GM19193 (cell line): ENCODE measurements around the gene TTLL11.

ENCODE experiments used
- POLR2A ChIP-seq: IDR thresholded peaks from 4 replicates; pipeline ENCODE4 v1.6.1; 2011; ENCODE audit not compliant: insufficient read depth, insufficient read length; ENCODE audit errors: extremely low read depth

Gene TTLL11, protein sequence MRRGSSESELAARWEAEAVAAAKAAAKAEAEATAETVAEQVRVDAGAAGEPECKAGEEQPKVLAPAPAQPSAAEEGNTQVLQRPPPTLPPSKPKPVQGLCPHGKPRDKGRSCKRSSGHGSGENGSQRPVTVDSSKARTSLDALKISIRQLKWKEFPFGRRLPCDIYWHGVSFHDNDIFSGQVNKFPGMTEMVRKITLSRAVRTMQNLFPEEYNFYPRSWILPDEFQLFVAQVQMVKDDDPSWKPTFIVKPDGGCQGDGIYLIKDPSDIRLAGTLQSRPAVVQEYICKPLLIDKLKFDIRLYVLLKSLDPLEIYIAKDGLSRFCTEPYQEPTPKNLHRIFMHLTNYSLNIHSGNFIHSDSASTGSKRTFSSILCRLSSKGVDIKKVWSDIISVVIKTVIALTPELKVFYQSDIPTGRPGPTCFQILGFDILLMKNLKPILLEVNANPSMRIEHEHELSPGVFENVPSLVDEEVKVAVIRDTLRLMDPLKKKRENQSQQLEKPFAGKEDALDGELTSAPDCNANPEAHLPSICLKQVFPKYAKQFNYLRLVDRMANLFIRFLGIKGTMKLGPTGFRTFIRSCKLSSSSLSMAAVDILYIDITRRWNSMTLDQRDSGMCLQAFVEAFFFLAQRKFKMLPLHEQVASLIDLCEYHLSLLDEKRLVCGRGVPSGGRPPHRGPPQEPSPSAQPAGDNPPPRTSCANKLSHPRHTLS

DNA sequence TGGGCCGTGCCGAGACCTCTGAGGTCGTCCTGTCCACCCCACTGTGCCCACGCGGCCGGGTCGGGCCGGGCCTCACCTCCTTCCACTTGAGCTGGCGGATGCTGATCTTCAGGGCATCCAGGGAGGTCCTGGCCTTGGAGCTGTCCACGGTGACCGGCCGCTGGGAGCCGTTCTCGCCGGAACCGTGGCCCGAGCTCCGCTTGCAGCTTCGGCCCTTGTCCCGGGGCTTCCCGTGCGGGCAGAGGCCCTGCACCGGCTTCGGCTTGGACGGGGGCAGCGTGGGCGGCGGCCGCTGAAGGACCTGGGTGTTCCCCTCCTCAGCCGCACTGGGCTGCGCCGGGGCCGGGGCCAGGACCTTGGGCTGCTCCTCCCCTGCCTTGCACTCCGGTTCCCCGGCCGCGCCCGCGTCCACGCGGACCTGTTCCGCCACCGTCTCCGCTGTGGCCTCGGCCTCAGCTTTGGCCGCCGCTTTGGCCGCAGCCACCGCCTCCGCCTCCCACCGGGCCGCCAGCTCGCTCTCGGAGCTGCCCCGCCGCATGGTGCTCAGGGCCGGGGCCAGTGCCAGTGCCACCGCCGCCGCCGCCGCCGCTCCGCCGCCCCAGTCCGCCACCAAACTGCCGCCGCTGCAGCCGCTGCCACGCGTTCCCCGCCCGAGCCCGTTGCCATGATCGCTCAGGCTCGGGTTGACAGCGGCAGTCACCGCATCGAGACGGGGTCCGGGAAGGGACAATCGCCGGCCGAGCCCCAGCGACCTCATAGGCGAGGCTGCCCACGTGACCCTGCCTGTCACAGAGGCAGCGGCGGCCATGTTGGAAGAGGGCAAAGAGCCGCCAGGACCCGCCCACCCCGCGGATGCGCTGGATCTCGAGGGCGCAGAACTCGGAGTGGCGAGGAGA is at the start of gene TTLL11:
TTLL11 (minus strand) TSS at position 698 of the 896 bp plus-strand sequence; CDS start at position 538, 160 bp downstream.
- TF ChIP-seq POLR2A = peak; percentile 52

DNA sequence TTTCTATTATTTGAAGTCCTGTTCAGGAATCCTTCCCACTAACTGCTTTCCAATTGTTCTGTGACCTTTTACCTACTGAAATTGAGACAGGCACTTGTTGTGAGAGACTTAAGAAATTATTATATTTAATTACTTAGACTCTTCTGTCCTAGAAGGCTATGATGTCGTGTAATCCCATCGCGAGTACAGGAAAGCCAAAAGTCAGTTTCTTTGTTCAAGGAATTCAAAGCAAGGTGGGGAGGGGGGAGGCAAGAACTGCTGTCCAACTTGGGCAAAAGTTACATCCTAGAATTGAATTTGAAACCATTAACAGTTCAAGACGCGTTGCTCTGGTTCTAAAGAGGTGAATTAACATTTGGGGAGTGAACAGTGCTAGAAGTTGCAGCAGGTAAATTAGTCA is 48.6 kb upstream of the TTLL11 start:
- no peak for TF ChIP-seq POLR2A

DNA sequence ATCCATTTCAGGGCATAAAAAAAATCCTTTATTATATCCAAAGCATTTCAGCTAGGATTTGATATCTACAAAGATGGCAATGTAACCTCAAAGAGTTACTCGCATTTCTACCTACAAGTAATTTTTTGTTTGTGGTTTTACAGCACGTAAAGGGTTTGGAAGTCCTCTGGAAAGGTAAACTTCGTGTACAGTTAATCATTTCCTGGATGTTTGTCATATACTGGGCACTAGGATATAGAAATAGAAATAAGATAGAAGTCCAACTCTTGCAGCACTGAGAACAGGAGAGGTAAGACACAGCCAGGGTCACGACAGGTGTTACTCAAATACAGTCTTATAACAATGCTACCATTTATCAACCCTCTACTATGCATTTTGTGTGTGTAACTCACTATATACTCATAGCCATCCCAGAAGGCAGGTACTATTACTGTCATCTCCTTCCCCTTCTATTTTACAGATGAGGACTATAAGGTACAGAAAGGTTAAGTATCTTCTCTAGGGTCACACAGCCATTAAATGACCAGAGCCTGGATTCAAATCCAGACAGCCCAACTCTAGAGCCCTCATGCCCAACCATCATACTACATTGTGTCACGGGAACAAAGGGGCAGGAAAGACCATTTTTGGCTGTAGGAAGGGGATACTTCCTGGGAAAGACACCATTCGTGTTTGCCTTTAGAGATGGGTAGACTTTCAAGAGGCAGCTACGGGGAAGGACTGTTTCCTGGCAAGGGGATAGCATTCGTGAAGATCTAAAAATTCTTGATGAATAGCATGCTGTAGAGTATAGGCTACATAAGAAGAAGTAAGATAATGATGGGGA is 47.5 kb upstream of the TTLL11 start:
- no peak for TF ChIP-seq POLR2A

DNA sequence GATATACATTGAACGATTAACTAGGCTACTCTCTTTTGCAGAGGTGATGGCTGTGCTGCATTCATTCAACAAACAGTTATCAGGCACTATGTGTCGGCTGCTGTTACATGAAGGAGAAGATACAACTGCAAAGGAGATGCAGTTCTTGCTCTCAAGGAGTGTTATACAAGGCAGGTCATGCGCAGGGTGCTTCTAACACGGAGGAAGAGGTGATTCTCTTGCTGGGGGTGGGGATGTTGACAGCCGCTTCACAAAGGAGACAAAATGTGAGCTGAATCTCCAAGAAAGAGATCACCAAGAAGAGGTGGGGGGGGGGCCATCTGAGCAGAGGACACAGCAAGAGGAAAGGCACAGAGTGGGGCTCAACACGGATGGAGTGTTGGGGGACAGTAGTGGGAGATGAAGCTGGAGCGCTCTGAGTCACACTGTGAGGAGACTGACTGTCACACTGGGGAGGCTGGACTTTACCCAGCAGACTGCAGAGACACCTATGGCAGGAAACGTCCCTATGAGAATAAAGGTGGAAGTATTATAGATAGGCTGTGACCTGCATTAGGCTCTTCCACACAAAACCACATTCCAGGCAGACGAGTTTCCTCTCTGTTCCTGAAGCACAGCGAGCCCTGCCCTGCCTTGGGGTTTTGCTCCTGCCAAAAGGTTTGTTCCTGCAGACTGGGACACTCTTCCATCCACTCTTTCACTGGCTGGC is 45.6 kb upstream of the TTLL11 start:
- TF ChIP-seq POLR2A = no peak

DNA sequence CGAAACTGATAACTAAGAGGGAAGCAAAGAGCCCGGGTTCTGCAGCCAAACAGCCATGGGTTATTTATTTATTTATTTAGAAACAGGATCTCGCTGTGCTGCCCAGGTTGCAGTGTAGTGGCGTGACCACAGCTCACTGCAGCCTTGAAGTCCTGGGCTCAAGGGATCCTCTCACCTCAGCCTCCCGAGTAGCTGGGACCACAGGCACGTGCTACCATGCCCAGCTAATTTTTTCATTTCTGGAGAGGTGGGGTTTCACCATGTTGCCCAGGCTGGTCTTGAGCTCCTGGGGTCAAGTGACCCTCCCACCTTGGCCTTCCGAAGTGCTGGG is 42.4 kb upstream of the TTLL11 start:
- TF ChIP-seq POLR2A = no peak

DNA sequence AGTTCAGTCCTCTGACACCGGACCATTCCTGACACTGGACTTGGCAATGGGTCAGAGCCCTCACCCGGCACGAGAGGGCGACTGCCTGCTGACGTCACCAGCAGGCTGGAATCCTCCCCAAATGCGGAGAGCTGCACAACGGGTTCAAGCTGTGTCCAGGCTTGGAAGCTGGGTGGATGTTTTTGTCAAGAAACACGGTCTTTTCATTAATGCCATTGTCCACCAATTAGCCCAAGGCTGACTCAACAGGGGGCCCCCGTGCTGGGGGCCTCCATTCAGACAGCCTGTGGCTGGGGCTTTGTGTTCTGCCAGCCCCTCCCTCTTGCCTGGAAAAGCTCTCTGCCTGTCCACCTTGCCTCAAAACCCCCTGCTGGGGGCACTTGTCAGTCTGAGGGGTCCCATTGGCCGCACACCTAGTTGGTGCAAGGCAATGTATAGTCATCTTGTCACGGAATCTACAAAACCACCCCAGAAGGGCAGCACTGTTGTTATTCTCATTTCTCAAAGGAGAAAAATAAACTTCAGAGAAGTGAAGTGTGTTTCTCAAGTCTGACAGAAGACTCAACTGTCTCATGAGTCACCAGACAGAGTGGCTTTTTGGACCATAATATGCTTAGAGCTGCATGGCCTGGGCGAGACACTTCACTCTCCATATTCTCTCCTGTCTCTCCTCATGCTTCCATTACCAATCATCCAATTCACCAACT is 41.9 kb upstream of the TTLL11 start:
- TF ChIP-seq POLR2A = no peak

DNA sequence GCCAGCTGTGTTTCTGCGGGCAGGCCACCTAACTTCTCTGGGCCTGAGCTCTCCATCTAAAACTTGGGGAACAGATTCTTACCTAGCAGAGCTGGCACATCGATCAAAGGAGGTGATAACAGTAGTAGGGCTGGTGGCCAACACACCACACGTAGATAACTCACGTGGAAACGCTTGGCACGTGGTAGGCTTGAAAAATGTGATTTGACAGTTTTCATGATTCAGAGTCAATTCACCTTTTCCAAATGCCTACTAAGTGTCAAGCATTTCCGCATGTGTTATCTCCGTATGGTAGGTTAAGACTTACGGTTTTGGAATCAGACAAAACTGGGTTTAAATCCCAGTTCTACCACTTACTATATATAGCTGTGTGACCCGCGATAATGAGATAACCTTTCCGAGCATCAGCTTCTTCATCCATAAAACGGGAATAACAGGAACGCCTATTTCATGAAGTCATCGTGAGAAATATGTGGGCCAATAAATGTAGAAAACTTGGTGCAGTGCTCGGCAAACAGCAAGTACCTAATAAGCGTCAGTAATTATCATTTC is 41.0 kb upstream of the TTLL11 start:
- TF ChIP-seq POLR2A = no peak

DNA sequence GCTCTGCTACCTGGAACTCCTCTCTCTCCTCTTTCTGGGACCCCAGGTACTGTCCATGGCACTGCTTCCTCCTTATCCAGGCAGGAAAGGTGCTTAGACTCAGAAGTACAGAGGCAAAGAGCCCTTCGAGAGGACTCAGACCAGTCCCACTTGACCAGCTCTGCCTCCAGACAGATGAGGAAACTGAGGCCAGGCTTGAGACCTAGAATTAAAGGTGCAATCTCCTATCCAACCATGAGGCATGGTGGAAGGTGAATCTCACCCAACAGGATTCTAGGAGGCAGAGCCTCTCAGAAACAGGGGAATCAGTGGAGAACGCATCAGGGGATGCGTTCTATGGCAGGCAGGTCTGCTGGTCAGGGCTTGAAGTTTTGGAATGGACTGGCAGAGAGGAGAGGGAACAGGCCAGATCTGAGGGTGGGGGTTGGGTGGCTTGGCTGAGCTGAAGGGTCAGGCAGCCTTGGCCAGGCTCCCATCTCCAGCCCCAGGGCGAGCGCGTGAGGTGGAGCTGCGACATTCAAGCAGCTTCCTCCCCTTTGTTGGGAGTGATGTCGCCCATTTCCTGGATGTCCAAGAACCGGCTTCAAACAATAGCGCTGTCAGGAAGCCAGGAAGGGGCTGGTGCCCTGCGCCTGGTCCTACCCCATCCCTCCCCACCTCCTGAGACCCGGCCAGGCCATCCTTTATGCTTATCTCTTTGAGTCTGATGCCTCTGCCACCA is 40.3 kb upstream of the TTLL11 start:
- no peak for TF ChIP-seq POLR2A

DNA sequence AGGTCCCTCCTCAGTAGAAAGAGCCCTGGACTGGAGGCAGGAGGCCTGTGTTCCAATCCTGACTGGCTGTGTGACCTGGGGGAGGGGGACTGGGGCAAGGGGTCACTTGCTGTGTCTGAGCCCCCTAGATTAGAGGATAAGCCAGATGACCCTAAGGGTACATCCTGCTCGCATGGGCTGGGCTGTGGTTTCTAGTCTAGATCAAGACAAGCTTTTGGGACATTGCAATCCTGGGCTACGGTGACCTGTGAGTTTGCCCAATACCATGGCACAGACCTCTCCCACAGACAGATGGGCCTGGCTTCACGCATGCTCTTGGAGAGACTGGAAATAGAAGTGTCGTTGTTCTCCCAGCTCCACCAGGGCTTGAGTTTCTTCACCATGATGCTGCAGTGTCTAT is 39.4 kb upstream of the TTLL11 start:
- no peak for TF ChIP-seq POLR2A

DNA sequence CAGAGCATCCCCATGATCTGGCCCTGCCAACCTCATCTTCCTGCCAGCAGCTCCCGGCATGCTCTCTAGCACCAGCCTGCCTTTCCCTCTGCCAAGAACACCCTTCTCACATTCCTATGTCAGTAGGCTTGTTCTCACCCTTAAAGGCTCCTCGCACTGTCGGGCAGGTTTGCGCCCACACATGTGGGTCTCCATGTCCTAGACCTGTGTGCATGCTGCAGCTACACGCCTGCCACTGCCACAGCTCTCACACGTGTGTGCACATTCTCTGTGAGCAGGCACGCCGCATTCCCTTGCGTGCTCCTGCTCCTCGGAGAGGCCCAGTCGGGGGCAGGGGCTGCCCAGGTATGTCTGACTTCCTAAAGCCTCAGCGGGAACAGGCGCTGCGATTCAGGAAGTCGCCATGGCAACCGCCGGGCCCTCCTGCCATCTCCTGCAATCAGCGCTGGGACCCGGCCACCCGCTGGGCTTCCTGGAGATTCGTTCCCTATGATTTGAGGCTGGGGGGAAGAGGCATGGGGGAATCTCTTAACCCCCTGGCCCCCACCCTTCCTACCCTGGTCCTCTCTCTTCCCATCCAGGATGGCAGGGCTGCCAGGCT is 38.4 kb upstream of the TTLL11 start:
- TF ChIP-seq POLR2A = no peak

DNA sequence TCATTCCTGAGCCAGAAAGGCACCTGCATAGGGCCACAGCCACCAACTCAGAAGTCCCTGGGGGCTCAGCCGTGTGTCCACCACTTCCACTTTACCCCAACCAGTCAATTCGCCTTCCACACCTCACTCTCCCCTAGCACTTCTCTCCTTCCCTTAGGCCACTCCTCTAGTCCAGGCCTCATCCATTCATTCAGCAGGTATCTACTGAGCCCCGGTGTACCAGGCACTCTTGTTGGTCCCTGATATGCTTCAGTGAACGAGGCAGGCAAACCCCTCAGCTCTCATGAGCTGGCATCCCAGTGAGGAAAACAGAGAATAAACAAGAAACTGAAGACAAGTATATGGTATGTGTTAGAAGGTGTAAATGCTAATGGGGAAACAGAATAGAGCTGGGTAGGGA is 37.7 kb upstream of the TTLL11 start:
- no peak for TF ChIP-seq POLR2A

DNA sequence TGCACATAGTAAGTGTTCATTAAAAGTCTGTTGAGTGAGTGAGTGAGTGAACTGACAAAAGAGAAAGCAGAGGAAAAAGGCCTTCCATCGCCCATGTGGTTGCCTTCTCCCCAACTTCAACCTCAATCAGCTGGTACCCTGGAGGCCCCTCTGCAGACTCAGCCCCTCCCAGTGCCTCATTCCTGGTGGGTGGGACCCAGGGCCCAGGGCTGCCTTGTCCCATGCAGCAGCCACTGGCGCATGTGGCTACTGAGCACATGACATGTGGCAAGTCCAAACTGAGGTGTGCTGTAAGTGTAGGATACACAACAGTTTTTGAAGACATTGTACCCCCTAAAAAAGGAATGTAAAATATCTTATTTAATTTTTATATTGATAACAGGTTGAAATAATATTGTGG is 36.9 kb upstream of the TTLL11 start:
- no peak for TF ChIP-seq POLR2A
